B cell (primary cell): Measurements from ENCODE around the gene SLC30A3. TPM values are rescaled to one million over a fixed set of nuclear protein-coding genes. Genes with fewer than 3 reads are reported as not detected.

Experiments used
- ATAC-seq: fragments of 200-7000 bp; cut with Tn5 transposase; one replicate; pipeline ENCODE4 v1.10.0; 2021; ENCODE audit warnings: low read depth, mild to moderate bottlenecking, moderate number of reproducible peaks, moderate library complexity
- CTCF ChIA-PET: fragments of 350-600 bp; sonication (Branson Sonifier 250); formaldehyde crosslinking; loops from one replicate; lab custom pipeline; 2021; ENCODE audit warnings: antibody characterized with exemption, inconsistent platforms; lab: Charles Lee
- POLR2A ChIA-PET: fragments of 350-600 bp; sonication (Branson Sonifier 250); formaldehyde crosslinking; loops from one replicate; lab custom pipeline; 2021; ENCODE audit warnings: antibody characterized with exemption; lab: Charles Lee
- DNase-seq: peaks from one replicate; pipeline ENCODE4 v3.0.0; 2013
- H2AFZ ChIP-seq: 2 replicates; pipeline ENCODE4 v1.6.1; 2012; ENCODE audit warnings: mild to moderate bottlenecking, low read depth, low read length; ENCODE audit not compliant: insufficient read depth, poor library complexity, severe bottlenecking
- H3K27ac ChIP-seq, 2 donors: 1 replicate in 1 of 2; 2 replicates in 1 of 2; pipeline ENCODE4 v1.5.1; 2012 to 2013; ENCODE audit warnings: low read length in 2 of 2, mild to moderate bottlenecking in 2 of 2, moderate library complexity in 1 of 2
- H3K27me3 ChIP-seq, 4 experiments: fragments of 200-600 bp in 1 of 4; sonication (generic) in 1 of 4; replicated peaks in 1 of 4; 1 replicate in 2 of 4; 2 replicates in 2 of 4; pipeline versions ENCODE4 v1.6.1 to v1.7.0; 2013 to 2016; ENCODE audit warnings: low read length in 3 of 4, mild to moderate bottlenecking in 2 of 4, mixed read lengths in 1 of 4, moderate library complexity in 1 of 4; ENCODE audit not compliant: insufficient read depth in 4 of 4, control insufficient read depth in 3 of 4; ENCODE audit errors: control extremely low read depth in 1 of 4
- H3K36me3 ChIP-seq, 2 experiments: replicated peaks in 1 of 2; 1 replicate in 1 of 2; 2 replicates in 1 of 2; pipeline versions ENCODE4 v1.6.1 to v1.7.1; 2013; ENCODE audit warnings: low read length in 1 of 2; ENCODE audit not compliant: insufficient read depth in 2 of 2, control insufficient read depth in 1 of 2; ENCODE audit errors: control extremely low read depth in 1 of 2, extremely low read depth in 1 of 2
- H3K4me1 ChIP-seq, 2 donors: fragments of 200-600 bp in 1 of 2; sonication (generic) in 1 of 2; 1 replicate in 1 of 2; 2 replicates in 1 of 2; pipeline versions ENCODE4 v1.5.1 to v1.6.1; 2013 to 2017; ENCODE audit warnings: low read length in 2 of 2; ENCODE audit not compliant: control insufficient read depth in 2 of 2, insufficient read depth in 2 of 2
- H3K4me2 ChIP-seq: replicated peaks from 2 replicates; pipeline ENCODE3; 2012; ENCODE audit warnings: mild to moderate bottlenecking, low read depth, low read length; ENCODE audit not compliant: poor library complexity, severe bottlenecking
- H3K4me3 ChIP-seq, 5 experiments: fragments of 200-600 bp in 1 of 5; sonication (generic) in 1 of 5; 1 replicate in 3 of 5; 2 replicates in 2 of 5; pipeline versions ENCODE4 v1.5.1 to v1.7.0; 2011 to 2016; ENCODE audit warnings: low read length in 4 of 5, mild to moderate bottlenecking in 4 of 5, low read depth in 2 of 5, control low read depth in 1 of 5, moderate library complexity in 1 of 5; ENCODE audit not compliant: insufficient read depth in 1 of 5; ENCODE audit errors: control extremely low read depth in 1 of 5, extremely low read depth in 1 of 5
- H3K79me2 ChIP-seq: fragments of 200-600 bp; sonication (generic); one replicate; pipeline ENCODE4 v1.6.0; 2016; ENCODE audit warnings: low read length; ENCODE audit not compliant: control insufficient read depth, insufficient read depth
- H3K9ac ChIP-seq: fragments of 200-600 bp; sonication (generic); 2 replicates; pipeline ENCODE4 v1.6.1; 2017; ENCODE audit warnings: mild to moderate bottlenecking, low read length, moderate library complexity
- H3K9me3 ChIP-seq, 3 donors: one replicate each; pipeline versions ENCODE4 v1.6.1 to v1.7.1; 2013; ENCODE audit warnings: low read length in 2 of 3; ENCODE audit not compliant: control insufficient read depth in 2 of 3, insufficient read depth in 1 of 3; ENCODE audit errors: control extremely low read depth in 1 of 3
- H4K20me1 ChIP-seq: 2 replicates; pipeline ENCODE4 v1.6.0; 2012; ENCODE audit warnings: mild to moderate bottlenecking, low read length; ENCODE audit not compliant: insufficient read depth, control insufficient read depth, poor library complexity, severe bottlenecking
- H3K27ac Mint-ChIP-seq: one replicate; pipeline ENCODE4 v1.8.0; 2021; ENCODE audit warnings: mixed read lengths
- H3K27me3 Mint-ChIP-seq: one replicate; pipeline ENCODE4 v1.8.0; 2021; ENCODE audit warnings: mixed read lengths
- H3K4me1 Mint-ChIP-seq: one replicate; pipeline ENCODE4 v1.8.0; 2021; ENCODE audit warnings: mixed read lengths
- H3K4me3 Mint-ChIP-seq: one replicate; pipeline ENCODE4 v1.8.0; 2021; ENCODE audit warnings: mixed read lengths
- H3K9me3 Mint-ChIP-seq: one replicate; pipeline ENCODE4 v1.8.0; 2022; ENCODE audit warnings: mixed read lengths; ENCODE audit not compliant: insufficient read depth
- EZH2 ChIP-seq: IDR thresholded peaks from 2 replicates; pipeline ENCODE4 v1.6.1; 2012; ENCODE audit warnings: borderline replicate concordance, low read depth, mild to moderate bottlenecking, moderate library complexity, low read length; ENCODE audit not compliant: insufficient read depth, poor library complexity, severe bottlenecking
- WGBS: methylation state at CpG from one replicate; pipeline ENCODE4 v1.1.5; 2013; ENCODE audit warnings: missing lambda C conversion rate; ENCODE audit not compliant: insufficient coverage; 5-methylcytosine and 5-hydroxymethylcytosine counted together
- intact Hi-C: fragments of 100-400 bp; cut with micrococcal nuclease; formaldehyde crosslinking; loops from one replicate; pipeline ENCODE4 v1.10.0; 2022
- polyA plus RNA-seq: library from polyadenylated mRNA; depleted of rRNA; stranded (reverse); fragments of >200 nt; gene quantifications from 2 replicates; pipeline ENCODE4 v1.2.3, GENCODE V29; 2012
- total RNA-seq, 2 donors: library from RNA; stranded (reverse); fragments of 120-200 nt in 1 of 2; gene quantifications; 1 replicate in 1 of 2; 2 replicates in 1 of 2; pipeline versions ENCODE4 v1.2.3 to v1.2.4, GENCODE V29; 2013 to 2022
- TF ChIP-seq, protein P1 (sequence below): fragments of 200-600 bp; IDR thresholded peaks from one replicate; pipeline ENCODE4 v1.8.0; 2022; ENCODE audit warnings: antibody characterized with exemption, mild to moderate bottlenecking

Gene SLC30A3
- total and polyA plus RNA-seq, 2 donors (not counting 1 experiment from before 2014, with no cell fraction given), result 0.09 TPM; not detected in 1

DNA sequence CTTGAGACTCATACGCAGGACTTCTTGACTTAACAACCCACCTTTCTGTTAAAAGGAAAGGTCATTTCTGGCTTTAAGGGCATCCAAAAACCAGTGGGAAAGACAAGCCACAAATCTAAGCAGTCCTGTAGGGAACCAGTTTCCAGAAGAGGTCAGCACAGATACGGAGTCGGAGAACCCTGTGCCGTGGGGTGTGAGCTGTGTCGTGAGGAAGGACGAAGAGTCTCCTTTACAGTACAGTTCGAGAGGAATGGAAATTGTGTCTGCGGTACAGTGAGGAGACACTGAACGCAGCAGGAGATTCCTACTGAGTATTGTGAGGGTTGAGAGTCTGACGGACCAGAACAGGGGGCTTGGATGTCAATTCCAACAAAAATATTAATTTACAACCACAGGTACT is 17.7 kb downstream of the SLC30A3 start:
- 98% methylated on average over 6 of the region's 10 CpGs for WGBS
- H3K4me1 ChIP-seq, result peaks cover 0 to 1% of the 10 kb centered on the region in 2 donors
- no peak overlapping the region for H3K9ac ChIP-seq
- no peak overlapping the region for H3K27ac ChIP-seq
- H3K36me3 ChIP-seq, result peaks cover 0 to 37% of the 10 kb centered on the region in 2 experiments
- H3K4me3 Mint-ChIP-seq, result no peak overlapping the region
- TF ChIP-seq, protein P1, sequence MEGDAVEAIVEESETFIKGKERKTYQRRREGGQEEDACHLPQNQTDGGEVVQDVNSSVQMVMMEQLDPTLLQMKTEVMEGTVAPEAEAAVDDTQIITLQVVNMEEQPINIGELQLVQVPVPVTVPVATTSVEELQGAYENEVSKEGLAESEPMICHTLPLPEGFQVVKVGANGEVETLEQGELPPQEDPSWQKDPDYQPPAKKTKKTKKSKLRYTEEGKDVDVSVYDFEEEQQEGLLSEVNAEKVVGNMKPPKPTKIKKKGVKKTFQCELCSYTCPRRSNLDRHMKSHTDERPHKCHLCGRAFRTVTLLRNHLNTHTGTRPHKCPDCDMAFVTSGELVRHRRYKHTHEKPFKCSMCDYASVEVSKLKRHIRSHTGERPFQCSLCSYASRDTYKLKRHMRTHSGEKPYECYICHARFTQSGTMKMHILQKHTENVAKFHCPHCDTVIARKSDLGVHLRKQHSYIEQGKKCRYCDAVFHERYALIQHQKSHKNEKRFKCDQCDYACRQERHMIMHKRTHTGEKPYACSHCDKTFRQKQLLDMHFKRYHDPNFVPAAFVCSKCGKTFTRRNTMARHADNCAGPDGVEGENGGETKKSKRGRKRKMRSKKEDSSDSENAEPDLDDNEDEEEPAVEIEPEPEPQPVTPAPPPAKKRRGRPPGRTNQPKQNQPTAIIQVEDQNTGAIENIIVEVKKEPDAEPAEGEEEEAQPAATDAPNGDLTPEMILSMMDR, result no peak
- no peak for TF ChIP-seq EZH2
- intact Hi-C loops, result no loop called here
- DNase-seq (no peak), ATAC-seq (no peak)
- POLR2A ChIA-PET, result no interaction called here
- H3K9me3 ChIP-seq, result peaks cover 0 to under 1% (median 0%) of the 10 kb centered on the region in 3 donors
- no peaks in the 10 kb centered on the region for H3K4me1 Mint-ChIP-seq
- no peak overlapping the region for H3K27ac Mint-ChIP-seq
- no peaks in the 10 kb centered on the region for H3K9me3 Mint-ChIP-seq
- no peaks in the 10 kb centered on the region for H4K20me1 ChIP-seq
- H3K79me2 ChIP-seq, result no peaks in the 10 kb centered on the region
- no peak overlapping the region for H3K4me2 ChIP-seq
- no peak overlapping the region for H2AFZ ChIP-seq
- CTCF ChIA-PET, result no interaction called here
- H3K27me3 Mint-ChIP-seq, result peaks cover 13% of the 10 kb centered on the region
- H3K27me3 ChIP-seq, result peaks cover 0 to 7% (median 3%) of the 10 kb centered on the region in 4 experiments
- no peak overlapping the region for H3K4me3 ChIP-seq

DNA sequence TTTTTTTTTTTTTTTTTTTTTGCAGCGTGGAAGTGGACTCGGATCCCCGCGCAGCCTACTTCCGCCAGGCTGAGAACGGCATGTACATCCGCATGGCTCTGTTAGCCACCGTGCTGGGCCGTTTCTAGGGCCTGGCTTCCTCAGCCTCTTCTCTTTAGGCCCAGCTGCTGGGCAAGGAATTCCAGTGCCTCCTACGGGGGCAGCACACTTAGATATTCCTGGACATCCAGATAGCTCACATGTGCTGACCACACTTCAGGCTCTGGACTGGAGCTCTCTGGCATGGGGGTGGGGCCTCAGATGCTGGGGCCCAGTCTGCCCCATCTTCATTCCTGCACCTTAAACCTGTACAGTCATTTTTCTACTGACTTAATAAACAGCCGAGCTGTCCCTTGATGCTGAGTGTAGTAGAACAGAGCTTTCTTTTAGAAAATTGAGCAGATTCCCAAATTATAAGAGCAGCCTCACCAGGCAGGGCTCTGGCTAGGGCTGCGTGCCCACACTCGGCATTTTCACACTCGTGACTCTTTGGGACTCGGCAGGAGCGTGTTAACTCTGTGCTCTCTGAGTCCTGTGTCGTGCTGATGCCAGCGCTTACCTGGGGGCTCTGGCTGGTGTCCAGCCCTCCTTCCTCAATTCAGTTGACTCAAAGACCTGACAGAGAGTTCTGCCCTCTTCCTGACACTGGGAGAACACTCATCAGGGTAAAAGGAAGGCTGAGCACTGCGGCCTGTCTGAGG is 19.3 kb downstream of the SLC30A3 start:
- no peak overlapping the region for H3K4me3 Mint-ChIP-seq
- WGBS, result 98% methylated on average over 17 of the region's 19 CpGs
- Histone ChIP-seq H3K4me2 (no peak overlapping the region), H2AFZ (no peak overlapping the region), H3K9me3 (no peaks in the 10 kb centered on the region), H3K36me3 (peaks cover 0 to 49% of the 10 kb centered on the region in 2 experiments), H3K79me2 (no peaks in the 10 kb centered on the region), H3K4me3 (no peak overlapping the region), H3K27me3 (no peaks in the 10 kb centered on the region), H4K20me1 (no peaks in the 10 kb centered on the region), H3K27ac (no peak overlapping the region), H3K4me1 (no peaks in the 10 kb centered on the region), H3K9ac (no peak overlapping the region)
- DNase-seq (no peak), ATAC-seq (no peak)
- ChIA-PET CTCF (no interaction called here), POLR2A (interaction anchor here (0.7 kb wide), 1 partner anchor 32 kb away, joined by 15 read pairs; no protein-coding TSS in a partner anchor)
- no peak for TF ChIP-seq EZH2
- TF ChIP-seq, protein P1, result no peak
- intact Hi-C loops, result no loop called here
- H3K9me3 Mint-ChIP-seq, result no peaks in the 10 kb centered on the region
- no peaks in the 10 kb centered on the region for H3K4me1 Mint-ChIP-seq
- peaks cover 5% of the 10 kb centered on the region for H3K27me3 Mint-ChIP-seq
- H3K27ac Mint-ChIP-seq, result no peak overlapping the region
